ENCODE data around the gene RNH1. TPM values are rescaled to one million over a fixed set of nuclear protein-coding genes. Genes with fewer than 3 reads are reported as not detected.

The RNH1 gene
- total RNA-seq, 1 donor from 2014 or later = 38.7 TPM

DNA sequence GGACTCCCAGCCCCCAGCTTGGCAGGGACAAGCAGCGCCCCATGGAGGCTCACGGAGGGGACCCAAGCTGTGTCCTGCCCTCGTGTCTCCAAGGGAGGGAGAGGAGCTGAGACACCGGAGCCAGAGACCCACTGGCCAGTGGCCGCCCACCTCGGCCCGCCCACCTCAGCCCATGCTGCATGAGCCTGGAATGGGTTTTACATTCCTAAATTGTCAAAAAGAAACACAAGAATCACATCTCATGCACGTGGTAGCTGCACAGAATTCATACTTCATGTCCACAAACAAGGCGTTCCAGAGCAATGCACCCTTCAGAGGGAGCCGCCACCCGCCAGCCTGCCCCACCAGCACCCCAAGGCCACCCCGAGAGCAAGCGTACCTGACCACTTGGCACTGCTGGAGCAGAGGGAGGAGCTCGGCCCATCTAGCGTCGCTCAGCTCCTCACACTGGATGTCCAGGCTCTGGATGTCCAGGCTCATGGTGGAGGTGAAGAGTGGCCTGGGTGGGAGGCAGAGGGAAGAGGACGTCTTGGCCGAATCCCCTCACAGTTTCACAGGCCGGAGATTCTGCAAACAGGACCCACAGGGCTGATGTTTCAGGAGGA is 5.3 kb downstream of the RNH1 start:
- no peak for FAIRE-seq
- DNase-seq (ENCODE audit: low spot score in 2 of 2) = peak in 1 of 2 donors; percentile 17

- DNase-seq (ENCODE audit: low spot score in 2 of 2) (no peak), FAIRE-seq (no peak)
These were observed 5.9 kb downstream of the RNH1 start for GRCh38 chr11:501001-501682.

- no peak for FAIRE-seq
- no peak for DNase-seq (ENCODE audit: low spot score in 2 of 2)
These were observed 7.6 kb downstream of the RNH1 start for GRCh38 chr11:499201-500076.

DNA sequence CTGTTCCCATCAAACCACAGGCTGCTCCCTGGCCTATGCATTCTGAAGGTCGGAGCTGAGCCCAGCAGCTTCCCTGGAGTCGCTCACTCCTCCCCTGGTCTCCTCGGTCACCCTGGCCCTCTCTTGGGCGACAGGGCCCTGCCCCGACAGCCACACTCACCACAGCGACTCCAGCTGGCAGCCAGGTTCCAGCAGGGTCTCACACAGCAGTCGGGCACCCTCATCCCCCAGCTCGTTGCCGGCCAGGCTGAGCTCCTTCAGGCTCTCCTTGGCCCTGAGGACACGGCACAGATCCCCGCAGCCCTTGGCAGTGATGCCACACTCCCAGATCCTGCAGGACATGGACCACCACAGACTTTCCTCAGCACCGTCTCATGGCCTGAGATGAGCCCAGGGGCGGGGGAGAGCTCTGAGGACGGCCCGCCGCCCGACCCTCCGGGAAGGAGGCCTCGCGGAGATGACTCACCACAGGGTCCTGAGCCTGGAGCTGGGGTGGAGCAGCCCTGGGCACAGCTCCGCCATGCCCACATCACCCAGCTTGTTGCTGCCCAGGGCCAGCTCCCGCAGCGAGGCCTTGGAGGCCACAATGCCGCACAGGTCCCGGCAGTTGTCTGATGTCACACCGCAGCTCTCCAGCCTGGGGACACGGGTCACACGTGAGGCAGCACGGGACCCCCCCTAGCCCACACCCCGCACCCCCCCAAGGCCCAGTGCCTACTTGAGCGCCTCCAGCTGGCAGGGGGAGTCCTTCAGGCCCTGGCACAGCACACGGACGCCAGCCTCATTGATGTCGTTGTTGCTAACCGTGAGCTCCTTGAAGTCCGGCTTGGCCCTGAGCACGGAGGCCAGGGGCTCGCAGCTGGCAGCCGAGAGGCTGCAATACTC is 8.5 kb downstream of the RNH1 start:
- DNase-seq (ENCODE audit: low spot score in 2 of 2) (no peak), FAIRE-seq (no peak)

- FAIRE-seq (no peak), DNase-seq (ENCODE audit: low spot score in 2 of 2) (no peak)
These were observed 9.3 kb downstream of the RNH1 start for GRCh38 chr11:497565-498296.

GRCh38 chr11:496834-497564 is 10.0 kb downstream of the RNH1 start:
- FAIRE-seq (no peak), DNase-seq (ENCODE audit: low spot score in 2 of 2) (no peak)

DNA sequence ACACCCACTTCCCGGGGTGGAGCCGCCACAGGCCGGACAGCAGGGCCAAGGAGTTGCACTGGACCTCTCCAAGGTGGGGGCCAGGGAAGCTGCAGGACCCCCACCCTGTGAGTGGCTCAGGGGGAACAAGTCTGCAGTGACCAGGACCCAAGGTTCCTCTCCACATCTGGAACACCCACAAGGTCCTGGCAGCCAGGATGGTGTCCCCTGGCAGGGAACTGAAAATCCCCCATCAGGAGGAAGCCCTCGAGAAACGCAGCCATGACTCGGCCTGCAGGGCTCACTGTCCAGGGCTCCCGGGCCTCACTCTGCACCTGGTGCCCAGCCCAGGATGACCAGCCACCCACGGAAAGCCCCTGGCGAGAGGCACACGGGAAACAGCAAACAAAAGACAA is 11.5 kb downstream of the RNH1 start:
- peak in 1 of 2 donors; percentile 19 for DNase-seq (ENCODE audit: low spot score in 2 of 2)
- no peak for FAIRE-seq

GRCh38 chr11:494761-495536 is 12.1 kb downstream of the RNH1 start:
- DNase-seq (ENCODE audit: low spot score in 2 of 2) = peak; percentile 73 to 86
- no peak for FAIRE-seq

- no peak for FAIRE-seq
- no peak for DNase-seq (ENCODE audit: low spot score in 2 of 2)
These were observed 14.4 kb downstream of the RNH1 start for GRCh38 chr11:492427-493226.

- no peak for FAIRE-seq
- no peak for DNase-seq (ENCODE audit: low spot score in 2 of 2)
These were observed 15.7 kb downstream of the RNH1 start for GRCh38 chr11:491358-491757.

DNA sequence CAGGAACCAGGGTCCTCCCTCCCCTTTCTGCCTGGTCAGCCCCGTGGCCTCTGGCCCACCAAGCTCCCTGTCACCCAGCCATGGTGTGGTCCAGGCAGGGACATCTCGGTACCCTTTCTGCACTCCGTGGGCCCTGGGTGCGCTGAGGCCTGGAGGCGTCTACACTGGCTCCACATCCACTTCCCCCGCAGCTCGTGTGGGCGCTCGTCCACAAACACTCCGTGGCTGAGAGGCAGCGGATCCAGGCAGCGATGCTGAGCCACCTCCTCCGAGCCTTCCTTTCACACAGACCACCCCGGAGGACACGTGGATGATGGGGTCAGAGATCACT is 16.1 kb downstream of the RNH1 start:
- no peak for FAIRE-seq
- DNase-seq (ENCODE audit: low spot score in 2 of 2) = peak in 1 of 2 donors; percentile 40

- no peak for FAIRE-seq
- no peak for DNase-seq (ENCODE audit: low spot score in 2 of 2)
These were observed 16.7 kb downstream of the RNH1 start for GRCh38 chr11:490186-490929.

DNA sequence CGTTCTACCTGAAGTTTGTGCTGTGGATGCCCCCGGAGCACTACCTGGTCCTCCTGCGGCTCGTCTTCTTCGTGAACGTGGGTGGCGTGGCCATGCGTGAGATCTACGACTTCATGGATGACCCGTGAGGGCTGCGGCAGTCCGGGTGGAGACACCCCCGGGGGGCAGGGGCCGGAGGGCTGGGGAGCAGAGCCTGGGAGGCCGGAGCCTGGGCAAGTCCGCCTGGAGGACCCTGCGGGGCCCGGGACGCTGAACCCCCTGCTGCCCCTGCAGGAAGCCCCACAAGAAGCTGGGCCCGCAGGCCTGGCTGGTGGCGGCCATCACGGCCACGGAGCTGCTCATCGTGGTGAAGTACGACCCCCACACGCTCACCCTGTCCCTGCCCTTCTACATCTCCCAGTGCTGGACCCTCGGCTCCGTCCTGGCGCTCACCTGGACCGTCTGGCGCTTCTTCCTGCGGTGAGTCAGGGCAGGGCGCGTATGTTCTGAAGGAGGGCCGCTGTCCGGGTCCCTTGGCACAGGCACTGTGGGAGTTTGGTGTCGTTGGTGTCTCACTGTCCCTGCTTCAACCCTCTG is 17.3 kb downstream of the RNH1 start:
- FAIRE-seq (no peak), DNase-seq (ENCODE audit: low spot score in 2 of 2) (no peak)

DNA sequence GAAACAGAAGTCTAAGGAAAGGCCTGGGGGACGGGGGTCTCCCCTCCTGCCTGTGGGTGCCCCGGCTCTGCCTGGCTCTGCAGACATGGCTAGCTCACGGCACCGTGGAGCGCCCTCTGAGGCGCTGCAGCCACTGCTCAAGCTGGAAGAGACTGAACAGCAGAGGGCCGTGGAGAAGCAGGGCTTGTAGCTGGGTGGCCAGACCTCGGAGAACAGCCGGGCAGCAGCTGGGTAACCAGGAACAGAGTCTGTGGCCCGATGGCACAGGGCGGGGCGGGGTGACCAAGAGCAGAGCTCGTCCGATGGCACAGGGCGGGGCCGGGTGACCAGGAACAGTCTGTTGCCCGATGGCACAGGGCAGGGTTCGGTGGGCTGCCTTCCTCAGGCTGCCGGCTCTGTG is 18.1 kb downstream of the RNH1 start:
- no peak for FAIRE-seq
- DNase-seq (ENCODE audit: low spot score in 2 of 2) = peak in 1 of 2 donors; percentile 71

GRCh38 chr11:488579-488978 is 18.5 kb downstream of the RNH1 start:
- DNase-seq (ENCODE audit: low spot score in 2 of 2) (no peak), FAIRE-seq (no peak)

DNA sequence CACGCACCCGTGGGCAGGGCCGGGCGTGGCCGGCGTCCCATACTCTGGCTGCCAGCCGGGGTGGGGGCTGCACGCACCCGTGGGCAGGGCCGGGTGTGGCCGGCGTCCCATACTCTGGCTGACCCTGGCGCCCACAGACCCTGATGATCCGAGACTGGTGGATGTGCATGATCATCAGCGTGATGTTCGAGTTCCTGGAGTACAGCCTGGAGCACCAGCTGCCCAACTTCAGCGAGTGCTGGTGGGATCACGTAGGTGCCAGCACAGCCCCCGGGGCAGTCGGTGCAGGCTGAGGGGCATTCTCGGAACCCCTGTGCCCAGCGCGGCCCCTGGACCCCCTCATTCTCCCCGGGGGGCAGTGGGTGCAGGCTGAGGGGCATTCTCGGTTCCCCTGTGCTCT is 19.0 kb downstream of the RNH1 start:
- DNase-seq (ENCODE audit: low spot score in 2 of 2) (no peak), FAIRE-seq (no peak)

Measured in frontal cortex (tissue), 4 donors.